A549 (cell line): Measurements from ENCODE around the gene UNC13B. TPM values are rescaled to one million over a fixed set of nuclear protein-coding genes. Genes with fewer than 3 reads are reported as not detected.

ENCODE experiments used
- ATAC-seq, 2 experiments: fragments of 200-7000 bp in 1 of 2; fragments of >200 bp in 1 of 2; cut with Nextera tagmentation in 1 of 2; cut with Tn5 transposase in 1 of 2; 3 replicates each; pipeline versions ENCODE4 v1.8.0 to v1.9.1; 2018 to 2020; ENCODE audit warnings: mild to moderate bottlenecking in 1 of 2, moderate library complexity in 1 of 2
- CTCF ChIA-PET: fragments of 300-600 bp; sonication (Branson Sonifier 250); formaldehyde crosslinking; extraction: SDS; loops from one replicate; lab custom pipeline; 2021; ENCODE audit warnings: antibody characterized with exemption, inconsistent platforms; lab: Yijun Ruan, JAX
- POLR2A ChIA-PET: fragments of 350-600 bp; formaldehyde crosslinking; extraction: SDS; loops from one replicate; lab custom pipeline; 2021; ENCODE audit warnings: antibody characterized with exemption, inconsistent platforms; lab: Yijun Ruan, JAX
- DNase-seq, 2 experiments: peaks; one replicate each; pipeline versions ENCODE4 v3.0.0 to v3.0.0-alpha.2; 2011 to 2016; ENCODE audit warnings: low read depth in 1 of 2, low spot score in 1 of 2
- FAIRE-seq: peaks from 2 replicates; lab custom pipeline; 2011; peaks lifted over from hg19 to GRCh38; lab: Jason Lieb, UNC
- H3K27ac ChIP-seq, 2 experiments: fragments of >200 bp; sonication (Bioruptor Twin); formaldehyde crosslinking; 3 replicates each; pipeline ENCODE4 v1.5.1; 2016 to 2017
- H3K4me1 ChIP-seq: fragments of >200 bp; sonication (Bioruptor Twin); formaldehyde crosslinking; 3 replicates; pipeline ENCODE4 v1.6.1; 2016
- H3K4me2 ChIP-seq: fragments of >200 bp; sonication (Bioruptor Twin); formaldehyde crosslinking; 3 replicates; pipeline ENCODE4 v1.6.1; 2016
- H3K4me3 ChIP-seq: fragments of >200 bp; sonication (Bioruptor Twin); formaldehyde crosslinking; 3 replicates; pipeline ENCODE4 v1.5.1; 2016
- H3K9me3 ChIP-seq: fragments of >200 bp; sonication (Bioruptor Twin); formaldehyde crosslinking; 3 replicates; pipeline ENCODE4 v1.6.1; 2016
- ATOH8 ChIP-seq: fragments of 250-450 bp; sonication (Bioruptor Pico); IDR thresholded peaks from 2 replicates; pipeline ENCODE4 v1.5.0; 2020; ENCODE audit warnings: low read depth, mild to moderate bottlenecking, moderate library complexity
- CBX2 ChIP-seq: fragments of 200-600 bp; sonication (generic); IDR thresholded peaks from 2 replicates; pipeline ENCODE4 v1.6.1; 2016; ENCODE audit warnings: low read depth, mild to moderate bottlenecking, borderline replicate concordance
- CHD4 ChIP-seq: fragments of 200-600 bp; sonication (generic); IDR thresholded peaks from 2 replicates; pipeline ENCODE4 v1.6.1; 2016; ENCODE audit warnings: antibody characterized with exemption, mild to moderate bottlenecking, borderline replicate concordance
- EHF ChIP-seq: fragments of 250-450 bp; sonication (Bioruptor Pico); IDR thresholded peaks from 2 replicates; pipeline ENCODE4 v1.5.0; 2020; ENCODE audit warnings: mild to moderate bottlenecking
- EHMT2 ChIP-seq: fragments of 200-600 bp; sonication (generic); IDR thresholded peaks from 2 replicates; pipeline ENCODE4 v1.6.1; 2016; ENCODE audit warnings: antibody characterized with exemption, low read depth, mild to moderate bottlenecking, moderate library complexity
- FOXS1 ChIP-seq: fragments of 250-450 bp; sonication (Bioruptor Pico); IDR thresholded peaks from 2 replicates; pipeline ENCODE4 v1.5.0; 2020; ENCODE audit warnings: mild to moderate bottlenecking, moderate library complexity
- HOXB13 ChIP-seq: fragments of 250-450 bp; sonication (Bioruptor Pico); IDR thresholded peaks from 2 replicates; pipeline ENCODE4 v1.5.0; 2020; ENCODE audit warnings: low read depth, mild to moderate bottlenecking, moderate library complexity
- NFE2L2 ChIP-seq: fragments of 150-350 bp; conservative IDR thresholded peaks from 2 replicates; pipeline ENCODE4 v1.6.1; 2014; ENCODE audit warnings: low read length
- POLR2A ChIP-seq: IDR thresholded peaks from 2 replicates; pipeline ENCODE4 v1.6.1; 2012; ENCODE audit warnings: mild to moderate bottlenecking, low read length
- RAD21 ChIP-seq, 2 experiments: fragments of >200 bp in 1 of 2; sonication (Bioruptor Twin) in 1 of 2; formaldehyde crosslinking in 1 of 2; IDR thresholded peaks in 1 of 2; conservative IDR thresholded peaks in 1 of 2; 2 replicates in 1 of 2; 3 replicates in 1 of 2; pipeline ENCODE4 v1.6.1; 2012 to 2018; ENCODE audit warnings: inconsistent platforms in 1 of 2
- RCOR1 ChIP-seq: fragments of 150-350 bp; IDR thresholded peaks from 2 replicates; pipeline ENCODE4 v1.6.1; 2014; ENCODE audit warnings: antibody characterized with exemption, low read length, low read depth
- RFX5 ChIP-seq: fragments of 450-650 bp; IDR thresholded peaks from 2 replicates; pipeline ENCODE4 v1.7.1; 2014; ENCODE audit warnings: antibody characterized with exemption, mild to moderate bottlenecking, moderate library complexity
- SREBF2 ChIP-seq: fragments of 450-650 bp; IDR thresholded peaks from 2 replicates; pipeline ENCODE4 v1.6.1; 2014; ENCODE audit warnings: mild to moderate bottlenecking, moderate library complexity
- TP53 ChIP-seq: fragments of 250-450 bp; sonication (Bioruptor Pico); IDR thresholded peaks from 2 replicates; pipeline ENCODE4 v1.5.0; 2021; ENCODE audit warnings: mild to moderate bottlenecking, moderate library complexity
- ZNF302 ChIP-seq: fragments of 250-450 bp; sonication (Bioruptor Pico); IDR thresholded peaks from 2 replicates; pipeline ENCODE4 v1.9.0; 2021; ENCODE audit warnings: inconsistent platforms, mild to moderate bottlenecking, moderate library complexity
- WGBS: methylation state at CpG from one replicate; pipeline ENCODE4 v1.1.6; 2017; ENCODE audit errors: missing lambda C conversion rate; 5-methylcytosine and 5-hydroxymethylcytosine counted together
- polyA plus RNA-seq, 4 experiments: library from polyadenylated mRNA; depleted of rRNA in 3 of 4; stranded (reverse); fragments of >200 nt; fragmentation: RNase III in 1 of 4; extraction: RNeasy Plus Mini Kit Qiagen cat#74134 plus additional on column Dnase treatment in 1 of 4; gene quantifications; 2 replicates in 3 of 4; 3 replicates in 1 of 4; pipeline ENCODE4 v1.2.3, GENCODE V29; 2011 to 2017
- TF ChIP-seq, protein P1 (sequence below): fragments of >200 bp; sonication (Bioruptor Twin); formaldehyde crosslinking; IDR thresholded peaks from 3 replicates; pipeline ENCODE4 v1.5.1; 2016
- TF ChIP-seq, protein P2 (sequence below): fragments of 150-350 bp; IDR thresholded peaks from 2 replicates; pipeline ENCODE4 v1.6.1; 2014; ENCODE audit warnings: low read depth, mild to moderate bottlenecking, low read length
- TF ChIP-seq, protein P3 (sequence below): IDR thresholded peaks from 2 replicates; pipeline ENCODE4 v1.6.1; 2012; ENCODE audit warnings: low read depth, borderline replicate concordance
- TF ChIP-seq, protein P4 (sequence below): fragments of 250-450 bp; sonication (Bioruptor Pico); IDR thresholded peaks from 2 replicates; pipeline ENCODE4 v1.5.0; 2021; ENCODE audit warnings: mild to moderate bottlenecking, moderate library complexity, borderline replicate concordance
- TF ChIP-seq, protein P5 (sequence below): IDR thresholded peaks from 2 replicates; pipeline ENCODE4 v1.6.1; 2012

UNC13B gene
- polyA plus RNA-seq, 2 of the 4 experiments (the other 2 are of a cell fraction): 9.9 to 17.8 TPM

DNA sequence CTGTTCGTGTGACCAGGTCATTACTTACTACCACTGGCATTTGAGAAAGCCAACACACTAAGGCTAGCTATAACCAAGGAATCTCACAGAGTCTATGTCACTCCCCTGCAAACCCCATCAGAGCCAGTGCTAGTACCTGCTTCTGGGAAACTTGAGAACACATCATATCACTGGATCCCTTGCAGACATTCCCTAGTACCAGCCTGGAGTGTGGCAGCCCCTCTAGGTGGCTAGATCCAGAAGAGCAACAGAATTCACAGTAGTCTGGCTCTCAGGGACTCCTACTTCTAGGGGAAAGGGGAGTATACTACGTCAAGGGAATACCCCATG is 254.3 kb downstream of the UNC13B start:
- CTCF ChIA-PET: interaction anchor here (0.9 to 1.7 kb wide), 4 partner anchors 10 to 138 kb away, joined by 3 to 6 read pairs (median 4); no protein-coding TSS in a partner anchor
- Histone ChIP-seq H3K4me2 (no peak overlapping the region), H3K4me3 (no peak overlapping the region)
- DNase-seq: no peak
- TF ChIP-seq, protein P1, sequence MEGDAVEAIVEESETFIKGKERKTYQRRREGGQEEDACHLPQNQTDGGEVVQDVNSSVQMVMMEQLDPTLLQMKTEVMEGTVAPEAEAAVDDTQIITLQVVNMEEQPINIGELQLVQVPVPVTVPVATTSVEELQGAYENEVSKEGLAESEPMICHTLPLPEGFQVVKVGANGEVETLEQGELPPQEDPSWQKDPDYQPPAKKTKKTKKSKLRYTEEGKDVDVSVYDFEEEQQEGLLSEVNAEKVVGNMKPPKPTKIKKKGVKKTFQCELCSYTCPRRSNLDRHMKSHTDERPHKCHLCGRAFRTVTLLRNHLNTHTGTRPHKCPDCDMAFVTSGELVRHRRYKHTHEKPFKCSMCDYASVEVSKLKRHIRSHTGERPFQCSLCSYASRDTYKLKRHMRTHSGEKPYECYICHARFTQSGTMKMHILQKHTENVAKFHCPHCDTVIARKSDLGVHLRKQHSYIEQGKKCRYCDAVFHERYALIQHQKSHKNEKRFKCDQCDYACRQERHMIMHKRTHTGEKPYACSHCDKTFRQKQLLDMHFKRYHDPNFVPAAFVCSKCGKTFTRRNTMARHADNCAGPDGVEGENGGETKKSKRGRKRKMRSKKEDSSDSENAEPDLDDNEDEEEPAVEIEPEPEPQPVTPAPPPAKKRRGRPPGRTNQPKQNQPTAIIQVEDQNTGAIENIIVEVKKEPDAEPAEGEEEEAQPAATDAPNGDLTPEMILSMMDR: no peak
- TF ChIP-seq, protein P2, sequence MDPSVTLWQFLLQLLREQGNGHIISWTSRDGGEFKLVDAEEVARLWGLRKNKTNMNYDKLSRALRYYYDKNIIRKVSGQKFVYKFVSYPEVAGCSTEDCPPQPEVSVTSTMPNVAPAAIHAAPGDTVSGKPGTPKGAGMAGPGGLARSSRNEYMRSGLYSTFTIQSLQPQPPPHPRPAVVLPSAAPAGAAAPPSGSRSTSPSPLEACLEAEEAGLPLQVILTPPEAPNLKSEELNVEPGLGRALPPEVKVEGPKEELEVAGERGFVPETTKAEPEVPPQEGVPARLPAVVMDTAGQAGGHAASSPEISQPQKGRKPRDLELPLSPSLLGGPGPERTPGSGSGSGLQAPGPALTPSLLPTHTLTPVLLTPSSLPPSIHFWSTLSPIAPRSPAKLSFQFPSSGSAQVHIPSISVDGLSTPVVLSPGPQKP: no peak
- TF ChIP-seq CBX2 (no peak), SREBF2 (no peak), EHMT2 (no peak)
- TF ChIP-seq, all 56 proteins: peak for 0
- H3K4me1 ChIP-seq: no peaks in the 10 kb centered on the region
- no peak overlapping the region for H3K27ac ChIP-seq
- 0 out of 3 replicates have a peak, but pooled peaks cover 8% of the 10 kb centered on the region for H3K9me3 ChIP-seq
- WGBS: 33% methylated on average over 2 of the region's 2 CpGs
- no peak for FAIRE-seq
- peak in 1 of 2 experiments; percentile 21; a peak in 2 of 6 replicates for ATAC-seq
- POLR2A ChIA-PET: no interaction called here

DNA sequence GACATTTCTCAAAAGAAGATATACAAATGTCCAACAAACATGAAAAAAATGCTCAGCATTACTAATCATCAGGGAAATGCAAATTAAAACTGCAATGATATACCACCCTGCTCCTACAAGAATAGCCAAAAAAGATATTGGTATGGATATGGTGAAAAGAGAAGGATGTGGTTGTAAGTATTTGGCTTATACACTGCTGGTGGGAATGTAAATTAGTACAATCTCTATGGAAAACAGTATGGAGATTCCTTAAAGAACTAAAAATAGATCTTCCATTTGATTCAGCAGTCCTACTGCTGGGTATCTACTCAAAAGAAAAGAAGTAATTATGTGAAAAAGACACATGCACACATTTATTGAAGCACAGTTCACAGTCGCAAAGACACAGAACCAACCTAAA is 260.5 kb downstream of the UNC13B start:
- POLR2A ChIA-PET: no interaction called here

More for the DNA sequence above, 260.5 kb downstream of the UNC13B start:
- TF ChIP-seq CHD4 (no peak), ZNF302 (CRISPR knock-in tag) (no peak), EHF (CRISPR knock-in tag) (no peak), NFE2L2 (no peak), POLR2A (no peak), CBX2 (no peak), RAD21 (conservative IDR thresholded peaks at IDR 0.05 in 1 of 2, IDR thresholded peaks at IDR 0.05 in 1 of 2) (no peak), SREBF2 (no peak), RCOR1 (no peak), FOXS1 (CRISPR knock-in tag) (no peak), HOXB13 (CRISPR knock-in tag) (no peak), ATOH8 (CRISPR knock-in tag) (no peak), RFX5 (no peak), TP53 (CRISPR knock-in tag) (no peak)
- TF ChIP-seq, protein P3, sequence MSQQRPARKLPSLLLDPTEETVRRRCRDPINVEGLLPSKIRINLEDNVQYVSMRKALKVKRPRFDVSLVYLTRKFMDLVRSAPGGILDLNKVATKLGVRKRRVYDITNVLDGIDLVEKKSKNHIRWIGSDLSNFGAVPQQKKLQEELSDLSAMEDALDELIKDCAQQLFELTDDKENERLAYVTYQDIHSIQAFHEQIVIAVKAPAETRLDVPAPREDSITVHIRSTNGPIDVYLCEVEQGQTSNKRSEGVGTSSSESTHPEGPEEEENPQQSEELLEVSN: no peak
- TF ChIP-seq, protein P4, sequence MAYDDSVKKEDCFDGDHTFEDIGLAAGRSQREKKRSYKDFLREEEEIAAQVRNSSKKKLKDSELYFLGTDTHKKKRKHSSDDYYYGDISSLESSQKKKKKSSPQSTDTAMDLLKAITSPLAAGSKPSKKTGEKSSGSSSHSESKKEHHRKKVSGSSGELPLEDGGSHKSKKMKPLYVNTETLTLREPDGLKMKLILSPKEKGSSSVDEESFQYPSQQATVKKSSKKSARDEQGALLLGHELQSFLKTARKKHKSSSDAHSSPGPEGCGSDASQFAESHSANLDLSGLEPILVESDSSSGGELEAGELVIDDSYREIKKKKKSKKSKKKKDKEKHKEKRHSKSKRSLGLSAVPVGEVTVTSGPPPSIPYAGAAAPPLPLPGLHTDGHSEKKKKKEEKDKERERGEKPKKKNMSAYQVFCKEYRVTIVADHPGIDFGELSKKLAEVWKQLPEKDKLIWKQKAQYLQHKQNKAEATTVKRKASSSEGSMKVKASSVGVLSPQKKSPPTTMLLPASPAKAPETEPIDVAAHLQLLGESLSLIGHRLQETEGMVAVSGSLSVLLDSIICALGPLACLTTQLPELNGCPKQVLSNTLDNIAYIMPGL (CRISPR knock-in tag): no peak
- TF ChIP-seq, protein P5, sequence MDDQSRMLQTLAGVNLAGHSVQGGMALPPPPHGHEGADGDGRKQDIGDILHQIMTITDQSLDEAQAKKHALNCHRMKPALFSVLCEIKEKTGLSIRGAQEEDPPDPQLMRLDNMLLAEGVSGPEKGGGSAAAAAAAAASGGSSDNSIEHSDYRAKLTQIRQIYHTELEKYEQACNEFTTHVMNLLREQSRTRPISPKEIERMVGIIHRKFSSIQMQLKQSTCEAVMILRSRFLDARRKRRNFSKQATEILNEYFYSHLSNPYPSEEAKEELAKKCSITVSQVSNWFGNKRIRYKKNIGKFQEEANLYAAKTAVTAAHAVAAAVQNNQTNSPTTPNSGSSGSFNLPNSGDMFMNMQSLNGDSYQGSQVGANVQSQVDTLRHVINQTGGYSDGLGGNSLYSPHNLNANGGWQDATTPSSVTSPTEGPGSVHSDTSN: no peak
- H3K4me2 ChIP-seq: no peak overlapping the region
- H3K4me1 ChIP-seq: peaks cover 11% of the 10 kb centered on the region; the same call in 1 of the 3 replicates
- H3K27ac ChIP-seq: no peak overlapping the region; a peak in 1 of 6 replicates
- FAIRE-seq: no peak
- CTCF ChIA-PET: interaction anchor here (0.6 kb wide), 1 partner anchor 650 kb away, joined by 3 read pairs; no protein-coding TSS in a partner anchor
- DNase-seq: no peak
- 0 out of 3 replicates have a peak, but pooled peaks cover 8% of the 10 kb centered on the region for H3K9me3 ChIP-seq
- ATAC-seq: no peak
- WGBS: 97% methylated on average over 1 of the region's 1 CpG
- H3K4me3 ChIP-seq: no peak overlapping the region
